Measurements from ENCODE around the gene CFTR.

Gene CFTR

DNA sequence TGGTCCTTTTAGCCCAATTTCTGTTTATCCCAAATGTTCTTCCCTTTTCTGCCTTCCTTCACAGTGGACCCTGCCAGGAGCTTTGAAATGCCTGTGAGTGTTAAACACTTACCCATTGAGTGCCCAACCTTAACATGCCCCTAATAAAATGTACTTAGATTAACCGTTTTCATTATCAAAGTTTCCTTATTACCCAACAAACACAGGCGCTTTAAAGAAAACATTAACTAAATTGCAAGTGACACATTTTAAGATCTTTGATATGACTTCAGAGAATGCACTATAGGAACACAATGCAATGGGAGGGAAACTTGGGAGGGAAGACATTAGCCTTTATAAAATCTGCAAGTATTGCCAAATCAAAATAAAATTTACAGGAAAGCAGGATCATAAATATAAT lies 177.0 kb downstream of the CFTR start:
- no peak for DNase-seq

- DNase-seq, result no peak
These were observed 179.7 kb downstream of the CFTR start for GRCh38 chr7:117659531-117660011.

- DNase-seq, result no peak
These were observed 181.5 kb downstream of the CFTR start for GRCh38 chr7:117661328-117661727.

DNA sequence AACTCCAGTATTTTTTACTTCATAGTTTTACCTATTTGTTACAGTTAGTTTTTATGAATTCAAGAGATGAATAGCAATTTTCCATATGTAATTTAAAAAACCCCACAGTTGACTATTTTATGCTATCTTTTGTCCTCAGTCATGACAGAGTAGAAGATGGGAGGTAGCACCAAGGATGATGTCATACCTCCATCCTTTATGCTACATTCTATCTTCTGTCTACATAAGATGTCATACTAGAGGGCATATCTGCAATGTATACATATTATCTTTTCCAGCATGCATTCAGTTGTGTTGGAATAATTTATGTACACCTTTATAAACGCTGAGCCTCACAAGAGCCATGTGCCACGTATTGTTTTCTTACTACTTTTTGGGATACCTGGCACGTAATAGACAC lies 184.2 kb downstream of the CFTR start:
- DNase-seq, result no peak

DNA sequence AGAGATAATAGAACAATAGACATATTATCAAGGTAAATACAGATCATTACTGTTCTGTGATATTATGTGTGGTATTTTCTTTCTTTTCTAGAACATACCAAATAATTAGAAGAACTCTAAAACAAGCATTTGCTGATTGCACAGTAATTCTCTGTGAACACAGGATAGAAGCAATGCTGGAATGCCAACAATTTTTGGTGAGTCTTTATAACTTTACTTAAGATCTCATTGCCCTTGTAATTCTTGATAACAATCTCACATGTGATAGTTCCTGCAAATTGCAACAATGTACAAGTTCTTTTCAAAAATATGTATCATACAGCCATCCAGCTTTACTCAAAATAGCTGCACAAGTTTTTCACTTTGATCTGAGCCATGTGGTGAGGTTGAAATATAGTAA lies 185.5 kb downstream of the CFTR start:
- DNase-seq, result no peak

- no peak for DNase-seq
These were observed 186.2 kb downstream of the CFTR start for GRCh38 chr7:117666031-117666430.

- no peak for DNase-seq
These were observed 186.9 kb downstream of the CFTR start for GRCh38 chr7:117666689-117667088.

DNA sequence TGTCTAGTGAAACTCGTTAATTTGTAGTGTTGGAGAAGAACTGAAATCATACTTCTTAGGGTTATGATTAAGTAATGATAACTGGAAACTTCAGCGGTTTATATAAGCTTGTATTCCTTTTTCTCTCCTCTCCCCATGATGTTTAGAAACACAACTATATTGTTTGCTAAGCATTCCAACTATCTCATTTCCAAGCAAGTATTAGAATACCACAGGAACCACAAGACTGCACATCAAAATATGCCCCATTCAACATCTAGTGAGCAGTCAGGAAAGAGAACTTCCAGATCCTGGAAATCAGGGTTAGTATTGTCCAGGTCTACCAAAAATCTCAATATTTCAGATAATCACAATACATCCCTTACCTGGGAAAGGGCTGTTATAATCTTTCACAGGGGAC lies 187.6 kb downstream of the CFTR start:
- DNase-seq, result no peak

- no peak for DNase-seq
These were observed 190.0 kb downstream of the CFTR start for GRCh38 chr7:117669818-117670217.

- DNase-seq, result no peak
These were observed 192.6 kb downstream of the CFTR start for GRCh38 chr7:117672453-117672852.

- no peak for DNase-seq
These were observed 193.5 kb downstream of the CFTR start for GRCh38 chr7:117673367-117673766.

DNA sequence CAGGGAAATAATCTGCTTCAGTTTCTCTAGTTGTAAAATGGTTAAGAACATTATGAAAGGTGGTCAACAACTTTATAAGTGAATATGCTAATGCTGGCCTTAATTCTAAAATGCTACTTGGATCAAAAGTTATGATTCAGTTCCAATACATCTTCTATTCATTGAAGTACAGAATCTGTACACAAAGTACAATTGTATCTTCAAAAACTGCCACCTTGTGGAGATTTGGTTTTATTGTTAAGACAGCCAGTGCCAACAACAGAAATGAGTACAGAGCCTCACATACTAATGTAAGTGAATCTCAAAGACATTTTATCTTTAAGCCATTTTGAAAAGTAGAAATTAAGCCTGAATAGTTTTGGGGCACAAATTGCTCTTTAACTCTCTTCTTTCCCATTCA lies 194.0 kb downstream of the CFTR start:
- DNase-seq, result no peak

DNA sequence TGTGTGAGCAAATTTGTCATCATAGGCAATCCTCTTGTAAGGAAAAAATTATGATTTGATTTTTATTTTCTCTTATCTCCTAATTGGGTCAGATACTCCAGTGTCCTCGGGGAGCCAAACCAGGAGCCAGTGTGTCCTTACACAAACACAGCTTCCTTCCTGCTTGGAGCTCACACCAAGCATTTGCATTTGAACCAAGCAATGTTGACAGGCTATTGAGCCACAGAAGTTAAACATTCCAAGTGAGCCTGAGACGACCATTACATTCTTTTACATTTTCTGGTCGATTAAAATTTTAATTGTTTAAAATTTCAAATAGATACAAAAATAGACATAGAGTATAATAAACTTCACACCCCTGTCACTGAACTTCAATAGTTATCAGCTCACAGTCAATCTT lies 194.8 kb downstream of the CFTR start:
- no peak for DNase-seq

GRCh38 chr7:117675497-117676435 lies 195.9 kb downstream of the CFTR start:
- no peak for DNase-seq

- no peak for DNase-seq
These were observed 199.3 kb downstream of the CFTR start for GRCh38 chr7:117679120-117679519.

DNA sequence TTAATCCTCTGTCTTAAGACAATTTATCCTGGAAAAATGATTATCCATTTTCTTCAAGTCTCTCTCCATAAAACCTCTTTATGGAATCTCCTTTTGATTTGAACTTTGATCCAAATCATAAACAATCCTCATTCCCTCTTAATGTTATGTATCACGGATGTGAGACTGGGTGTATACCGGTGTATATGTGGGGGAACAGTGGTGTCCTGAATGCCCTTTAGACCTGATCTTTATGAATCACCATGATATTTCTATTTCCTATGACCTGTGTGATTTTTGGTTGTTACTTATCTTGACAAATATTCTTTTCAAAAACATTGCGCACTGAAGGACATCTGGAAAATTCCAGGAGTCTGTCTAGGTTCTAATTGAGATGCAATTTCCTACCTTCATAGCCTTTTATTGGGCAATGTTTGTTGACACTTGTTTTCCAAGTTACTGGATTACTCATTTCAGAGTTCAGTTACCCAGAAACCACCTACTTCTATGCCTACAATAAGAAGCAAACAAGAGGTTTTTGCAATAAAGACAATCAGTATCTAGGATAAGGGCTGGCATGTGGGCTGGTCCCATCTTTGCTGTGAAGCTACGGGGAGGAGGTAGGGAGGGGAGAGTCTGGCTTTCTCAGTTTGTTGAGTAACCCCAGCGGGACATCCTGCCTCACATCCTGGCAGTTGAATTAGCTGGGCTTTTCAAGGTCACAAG lies 203.0 kb downstream of the CFTR start:
- no peak for DNase-seq

GRCh38 chr7:117683430-117684175 lies 203.8 kb downstream of the CFTR start:
- no peak for DNase-seq

DNA sequence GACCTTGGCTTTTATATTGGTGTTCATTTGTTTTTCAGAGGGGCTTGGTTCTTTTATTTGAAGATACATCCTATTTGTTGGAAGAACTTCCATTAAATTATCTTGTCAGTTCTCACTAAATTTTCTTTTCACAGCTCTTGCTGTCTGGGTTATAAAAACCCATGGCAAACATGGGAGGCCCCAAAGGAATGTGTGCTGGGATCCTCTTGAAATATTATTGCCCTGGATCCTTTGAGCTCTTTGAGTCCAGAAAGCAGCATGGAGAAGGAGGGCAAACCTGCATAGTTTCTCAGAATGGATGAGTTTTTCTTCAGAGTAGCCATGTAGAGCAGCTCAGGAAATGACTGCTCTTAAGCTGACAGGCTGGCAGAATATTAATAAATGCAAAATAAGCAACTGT lies 206.0 kb downstream of the CFTR start:
- no peak for DNase-seq

- no peak for DNase-seq
These were observed 206.6 kb downstream of the CFTR start for GRCh38 chr7:117686311-117686935.

GRCh38 chr7:117688126-117688525 lies 208.3 kb downstream of the CFTR start:
- DNase-seq, result no peak

GRCh38 chr7:117689406-117689805 lies 209.6 kb downstream of the CFTR start:
- DNase-seq, result no peak

GRCh38 chr7:117690147-117690546 lies 210.3 kb downstream of the CFTR start:
- DNase-seq, result no peak

DNA sequence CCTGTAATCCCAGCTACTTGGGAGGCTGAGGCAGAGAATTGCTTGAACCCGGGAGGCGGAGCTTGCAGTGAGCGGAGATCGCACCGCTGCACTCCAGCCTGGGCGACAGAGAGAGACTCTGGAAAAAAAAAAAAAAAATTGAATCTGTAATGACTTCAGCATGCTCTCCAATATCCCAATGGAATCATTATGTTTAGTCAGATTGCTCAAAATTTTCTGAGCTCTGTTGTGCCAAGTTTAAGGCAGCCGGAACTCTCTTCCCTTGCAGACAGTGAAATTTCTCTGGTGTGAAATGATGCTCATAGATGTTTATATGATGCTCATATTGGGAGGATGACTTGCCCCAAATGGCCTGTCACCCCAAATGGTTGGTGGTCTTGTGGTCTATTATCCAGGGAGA lies 212.5 kb downstream of the CFTR start:
- no peak for DNase-seq

Data from activated effector memory CD4-positive, alpha-beta T cell treated with Interleukin-2 at 50 U/mL for 16 hours (primary cell).